Vagina (tissue), 2 donors: Measurements from ENCODE around the gene RPL3.

ENCODE experiments used
- POLR2A ChIP-seq, 2 donors: fragments of 450-650 bp; IDR thresholded peaks; one replicate each; pipeline ENCODE4 v1.6.1; 2017; ENCODE audit warnings: antibody characterized with exemption in 2 of 2, mild to moderate bottlenecking in 2 of 2, moderate library complexity in 2 of 2
- POLR2AphosphoS5 ChIP-seq, 2 donors: sonication (generic); formaldehyde crosslinking; IDR thresholded peaks; one replicate each; pipeline ENCODE4 v1.9.0; 2017; ENCODE audit warnings: antibody characterized with exemption in 2 of 2, mild to moderate bottlenecking in 2 of 2, low read depth in 1 of 2; ENCODE audit not compliant: insufficient read depth in 1 of 2
- TF ChIP-seq, protein P1 (sequence below), 3 experiments: fragments of 450-650 bp in 2 of 3; fragments of 200-600 bp in 1 of 3; sonication (generic) in 1 of 3; IDR thresholded peaks; one replicate each; pipeline ENCODE4 v1.5.1; 2017 to 2019; ENCODE audit warnings: antibody characterized with exemption in 3 of 3, mild to moderate bottlenecking in 2 of 3, moderate library complexity in 2 of 3

DNA sequence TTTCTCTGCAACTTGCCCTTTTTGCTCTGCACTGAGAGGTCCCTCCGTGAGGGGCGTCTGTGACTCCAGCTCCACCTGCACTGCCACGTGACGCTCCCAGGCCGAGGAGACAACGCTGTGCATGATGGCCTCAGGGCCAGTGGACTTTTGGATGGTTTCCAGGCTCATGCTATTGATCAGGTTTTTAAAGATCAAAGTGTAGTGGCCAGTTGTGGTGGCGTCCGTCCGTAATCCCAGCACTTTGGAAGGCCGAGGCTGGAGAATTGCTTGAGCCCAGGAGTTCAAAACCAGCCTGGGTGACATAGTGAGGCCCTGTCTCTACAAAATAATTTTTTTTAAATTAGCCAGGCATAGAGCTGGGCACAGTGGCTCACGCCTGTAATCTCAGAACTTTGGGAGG lies 16.1 kb downstream of the RPL3 start:
- TF ChIP-seq, protein P1, sequence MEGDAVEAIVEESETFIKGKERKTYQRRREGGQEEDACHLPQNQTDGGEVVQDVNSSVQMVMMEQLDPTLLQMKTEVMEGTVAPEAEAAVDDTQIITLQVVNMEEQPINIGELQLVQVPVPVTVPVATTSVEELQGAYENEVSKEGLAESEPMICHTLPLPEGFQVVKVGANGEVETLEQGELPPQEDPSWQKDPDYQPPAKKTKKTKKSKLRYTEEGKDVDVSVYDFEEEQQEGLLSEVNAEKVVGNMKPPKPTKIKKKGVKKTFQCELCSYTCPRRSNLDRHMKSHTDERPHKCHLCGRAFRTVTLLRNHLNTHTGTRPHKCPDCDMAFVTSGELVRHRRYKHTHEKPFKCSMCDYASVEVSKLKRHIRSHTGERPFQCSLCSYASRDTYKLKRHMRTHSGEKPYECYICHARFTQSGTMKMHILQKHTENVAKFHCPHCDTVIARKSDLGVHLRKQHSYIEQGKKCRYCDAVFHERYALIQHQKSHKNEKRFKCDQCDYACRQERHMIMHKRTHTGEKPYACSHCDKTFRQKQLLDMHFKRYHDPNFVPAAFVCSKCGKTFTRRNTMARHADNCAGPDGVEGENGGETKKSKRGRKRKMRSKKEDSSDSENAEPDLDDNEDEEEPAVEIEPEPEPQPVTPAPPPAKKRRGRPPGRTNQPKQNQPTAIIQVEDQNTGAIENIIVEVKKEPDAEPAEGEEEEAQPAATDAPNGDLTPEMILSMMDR (IDR thresholded peaks at IDR 0.05), result no peak
- no peak for TF ChIP-seq POLR2A (IDR thresholded peaks at IDR 0.05)
- no peak for TF ChIP-seq POLR2AphosphoS5 (IDR thresholded peaks at IDR 0.05; ENCODE audit: insufficient read depth in 1 of 2, low read depth in 1 of 2)
